NCI-H748 (cell line): ENCODE results near the gene TNS3.
A peak's percentile ranks its signal among the peaks of the same experiment; 100 is the strongest.
"Not testable (repeated sequence)": the region's sequence is repeated elsewhere in the genome, so short reads cannot be mapped to it uniquely, and the experiment has no call there.

Experiments used
- DNase-seq: peaks from one replicate; lab custom pipeline; 2025; ENCODE audit not compliant: unreplicated experiment; lab: John Stamatoyannopoulos, UW

TNS3 gene

GRCh38 chr7:47581804-47582763 is at the start of gene TNS3:
TNS3 (minus strand) TSS chr7:47582111; CDS start chr7:47439636, 142,475 bp downstream.
- DNase-seq: peak; percentile 67

DNA sequence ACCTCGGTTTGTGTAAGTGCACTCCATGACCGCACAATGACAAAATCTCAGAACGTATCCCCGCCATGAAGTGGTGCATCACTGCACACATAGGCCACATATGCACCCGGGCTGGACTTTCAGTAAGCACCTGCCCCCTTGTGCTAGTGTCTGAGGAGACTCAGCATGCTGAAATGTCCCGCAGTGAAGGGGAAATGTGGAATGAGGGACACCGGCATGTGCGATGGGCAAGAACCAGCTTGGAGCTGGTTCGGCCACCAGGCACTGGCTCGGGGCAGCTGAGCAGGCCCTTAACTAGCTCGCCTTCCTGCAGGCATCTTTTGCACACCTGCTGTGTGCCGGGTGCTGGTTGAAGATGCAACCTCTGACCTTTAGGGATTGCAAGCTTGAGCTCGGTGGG is 49.8 kb upstream of the TNS3 start:
- DNase-seq: no peak

DNA sequence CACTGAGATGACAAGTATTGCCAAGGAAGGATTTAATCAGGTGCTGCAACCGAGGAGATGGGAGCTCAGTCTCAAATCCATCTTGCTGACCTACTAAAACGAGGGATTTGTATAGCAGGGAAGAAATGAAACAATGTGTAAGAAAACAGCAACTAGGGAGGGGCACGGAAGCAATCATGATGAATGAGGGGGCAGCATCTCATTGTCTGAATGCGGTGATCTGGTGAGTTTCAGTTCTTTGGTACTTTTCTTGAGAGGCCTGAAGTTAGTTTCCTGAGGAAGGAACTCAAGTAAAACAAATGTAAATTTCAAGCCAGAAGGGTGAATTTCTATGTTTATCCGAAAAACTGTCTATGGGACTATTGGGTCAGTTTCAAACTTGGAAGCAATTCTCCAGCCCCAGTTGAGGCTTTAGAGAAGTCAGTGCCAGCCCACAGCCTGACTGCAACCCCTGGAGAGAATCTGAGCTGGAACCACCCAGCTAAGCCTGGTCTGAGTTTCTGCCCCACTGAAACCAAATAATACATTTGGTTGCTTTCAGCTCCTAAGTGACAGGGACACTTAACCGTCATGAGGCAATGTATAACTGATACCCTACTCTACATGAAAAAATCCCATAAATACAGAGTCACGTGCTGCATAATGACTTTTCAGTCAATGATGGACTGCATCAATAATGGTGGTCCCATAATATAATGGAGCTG is 45.8 kb upstream of the TNS3 start:
- no peak for DNase-seq

DNA sequence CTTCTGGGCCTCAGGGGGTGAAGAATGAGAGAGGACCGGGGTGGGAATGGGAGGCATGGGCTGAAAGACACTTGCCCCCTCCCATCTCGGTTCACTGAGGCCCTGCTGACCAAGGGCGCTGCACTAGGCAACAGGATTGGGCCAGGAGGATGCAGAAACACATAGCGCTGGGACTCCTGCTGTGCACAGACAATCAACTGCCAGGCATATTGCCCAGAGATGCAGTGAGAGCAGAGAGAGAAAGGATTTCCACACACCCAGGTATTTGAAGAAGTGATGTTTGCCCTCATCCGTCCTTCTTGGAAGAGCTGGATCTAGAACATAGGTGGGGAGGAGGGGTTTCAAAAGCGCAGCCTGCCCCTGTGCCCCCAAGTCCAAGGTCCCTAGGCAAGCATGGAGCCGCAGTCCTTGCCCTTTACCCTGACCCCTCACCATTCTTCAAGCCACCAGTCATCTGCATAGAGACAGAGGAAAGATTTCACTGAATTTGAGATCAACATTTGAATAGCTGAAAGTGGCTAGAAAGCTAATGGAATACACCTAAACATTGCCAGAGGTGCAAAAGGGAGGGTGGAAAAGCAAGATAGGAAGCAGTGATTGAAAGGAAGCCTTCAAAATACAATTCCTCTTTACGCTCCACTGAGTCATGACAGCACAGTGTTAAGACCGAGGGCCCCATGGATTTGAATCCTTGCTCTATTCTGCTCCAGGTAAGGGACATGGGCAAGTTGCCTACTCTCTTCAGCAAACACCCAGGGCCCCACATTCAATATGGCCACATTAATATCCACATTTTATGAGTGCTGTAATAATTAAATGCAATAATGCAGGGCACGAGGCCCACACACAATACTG is 44.2 kb upstream of the TNS3 start:
- peak; percentile 26 for DNase-seq

DNA sequence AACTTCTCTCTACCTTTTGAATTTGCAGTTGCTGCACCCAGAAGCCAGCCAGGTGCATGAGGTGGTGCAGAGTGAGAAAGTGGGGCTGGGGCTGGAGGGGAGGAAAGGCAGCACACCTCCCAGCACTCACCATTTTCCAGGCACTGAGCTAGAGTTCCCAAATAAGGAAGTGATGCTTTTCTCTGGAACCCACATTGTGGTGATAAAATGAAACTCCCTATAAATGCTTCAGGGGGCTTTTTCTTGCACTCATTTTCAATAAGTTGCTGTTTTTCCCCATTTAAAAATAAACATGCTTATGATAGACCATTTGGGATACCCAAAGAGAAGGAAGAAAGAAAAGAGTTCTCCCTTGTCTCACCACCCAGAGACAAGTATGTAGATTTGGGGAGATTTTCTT is 42.8 kb upstream of the TNS3 start:
- no peak for DNase-seq

GRCh38 chr7:47622946-47623640 is 41.2 kb upstream of the TNS3 start:
- DNase-seq: no peak

DNA sequence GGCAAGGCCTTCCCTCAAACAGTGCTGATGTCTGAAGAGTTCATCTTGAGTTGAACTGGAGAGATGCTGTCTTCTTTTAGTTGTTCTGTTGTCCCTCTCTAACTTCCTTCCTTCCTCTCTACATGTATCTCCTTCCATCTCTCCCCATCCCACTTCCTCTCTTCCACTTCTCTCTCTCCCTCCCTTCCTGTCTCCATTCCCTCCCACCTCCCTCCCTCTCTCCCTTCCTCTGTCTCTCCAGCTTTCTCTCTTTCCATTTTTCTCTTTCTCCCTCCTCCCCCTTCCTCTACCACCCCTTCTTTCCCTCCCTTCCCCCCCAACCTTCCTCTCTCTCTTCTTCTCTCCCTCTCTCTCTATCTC is 40.7 kb upstream of the TNS3 start:
- DNase-seq: no peak

- DNase-seq: no peak
These were observed 40.2 kb upstream of the TNS3 start for GRCh38 chr7:47621979-47622561.

GRCh38 chr7:47621347-47621746 is 39.4 kb upstream of the TNS3 start:
- no peak for DNase-seq

DNA sequence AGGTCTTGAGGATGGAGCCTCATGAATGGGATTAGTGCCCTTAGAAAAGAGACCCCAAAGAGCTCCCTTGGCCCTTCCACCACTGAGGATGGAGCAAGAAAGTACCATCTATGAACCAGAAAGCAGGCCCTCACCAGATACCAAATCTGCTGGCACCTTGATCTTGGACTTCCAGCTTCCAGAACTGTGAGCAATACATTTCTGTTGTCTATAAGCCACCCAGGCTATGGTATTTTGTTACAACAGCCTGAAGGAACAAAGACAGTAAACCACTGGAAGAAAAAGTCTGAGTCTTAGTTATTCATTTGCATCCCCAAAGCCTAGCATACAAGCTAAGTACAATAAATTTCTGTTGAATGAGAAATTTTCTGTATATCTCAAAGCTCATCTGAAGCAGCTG is 37.9 kb upstream of the TNS3 start:
- DNase-seq: no peak

DNA sequence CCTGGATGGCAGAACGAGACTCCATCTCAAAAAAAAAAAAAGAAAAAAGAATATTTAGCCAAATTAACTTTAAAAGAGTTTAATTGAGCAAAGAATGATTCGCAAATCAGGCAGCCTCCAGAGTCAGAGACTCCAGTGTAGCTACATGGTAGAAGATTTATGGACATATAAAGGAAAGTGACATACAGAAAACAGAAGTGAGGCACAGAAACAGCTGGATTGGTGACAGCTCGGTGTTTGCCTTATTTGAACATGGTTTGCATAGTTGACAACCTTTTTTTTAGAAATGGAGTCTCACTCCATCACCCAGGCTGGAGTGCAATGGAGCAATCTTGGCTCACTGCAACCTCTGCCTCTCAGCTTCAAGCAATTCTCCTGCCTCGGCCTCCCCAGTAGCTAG is 35.2 kb upstream of the TNS3 start:
- no peak for DNase-seq

- no peak for DNase-seq
These were observed 32.5 kb upstream of the TNS3 start for GRCh38 chr7:47614450-47614849.

GRCh38 chr7:47611045-47611511 is 29.2 kb upstream of the TNS3 start:
- no peak for DNase-seq

DNA sequence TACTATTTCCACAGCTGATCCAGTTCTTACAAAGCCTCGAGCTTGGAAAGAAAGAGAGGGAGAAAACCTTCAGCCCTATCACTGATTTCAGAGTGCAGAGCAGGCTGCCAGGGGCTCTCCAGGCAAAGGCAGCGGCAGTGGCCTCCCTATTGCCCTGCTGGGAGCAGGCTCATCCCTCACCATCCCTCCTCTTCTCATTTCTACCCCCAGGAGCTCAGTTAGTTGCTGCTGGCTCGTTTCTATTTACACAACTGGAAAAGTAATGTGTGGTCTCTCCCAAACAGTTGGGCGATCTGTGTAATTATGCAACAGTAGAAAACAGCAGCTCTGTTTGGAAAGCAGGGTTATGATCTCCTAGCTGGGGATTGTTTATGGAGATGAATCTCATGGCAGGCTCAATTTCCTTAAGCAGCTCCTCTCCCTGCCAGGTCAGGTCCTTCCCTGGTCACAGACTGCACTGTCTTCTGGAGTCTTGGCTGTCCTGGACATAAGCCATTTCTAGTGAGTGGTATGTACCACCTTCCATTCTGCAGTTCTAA is 28.7 kb upstream of the TNS3 start:
- DNase-seq: peak; percentile 58

- no peak for DNase-seq
These were observed 28.0 kb upstream of the TNS3 start for GRCh38 chr7:47609803-47610452.

DNA sequence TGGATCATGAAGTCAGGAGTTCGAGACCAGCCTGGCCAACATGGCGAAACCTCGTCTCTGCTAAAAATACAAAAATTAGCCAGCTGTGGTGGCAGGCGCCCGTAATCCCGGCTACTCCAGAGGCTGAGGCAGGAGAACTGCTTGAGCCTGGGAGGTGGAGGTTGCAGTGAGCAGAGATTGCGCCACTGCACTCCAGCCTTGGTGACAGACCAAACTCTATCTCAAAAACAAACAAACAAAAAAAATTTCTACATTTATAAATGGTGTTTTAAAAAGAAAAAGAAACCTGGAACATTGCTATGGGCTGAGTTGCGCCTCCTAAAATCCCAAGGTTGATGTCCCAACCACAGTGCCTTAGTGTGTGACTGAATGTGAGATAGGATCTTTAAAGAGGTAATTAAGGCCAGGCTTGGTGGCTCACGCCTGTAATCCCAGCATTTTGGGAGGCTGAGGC is 24.7 kb upstream of the TNS3 start:
- not testable (repeated sequence) for DNase-seq

- DNase-seq: no peak
These were observed 24.1 kb upstream of the TNS3 start for GRCh38 chr7:47605816-47606575.

DNA sequence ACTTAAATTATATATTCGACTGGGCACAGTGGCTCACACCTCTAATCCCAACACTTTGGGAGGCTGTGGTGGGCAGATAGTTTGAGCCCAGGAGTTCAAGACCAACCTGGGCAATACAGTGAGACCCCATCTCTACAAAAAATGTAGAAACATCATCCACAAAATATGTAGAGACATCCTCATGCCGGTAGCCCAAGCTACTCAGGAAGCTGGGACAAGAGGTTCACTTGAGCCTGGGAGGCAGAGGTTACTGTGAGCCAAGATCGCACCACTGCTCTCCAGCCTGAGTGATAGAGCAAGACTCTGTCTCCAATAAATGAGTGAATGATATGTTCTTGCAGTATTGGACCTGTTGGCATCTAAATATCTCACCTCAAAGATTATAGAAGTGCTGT is 22.6 kb upstream of the TNS3 start:
- no peak for DNase-seq
